Osteoblast (primary cell): Measurements from ENCODE around the gene ZBTB8OS. TPM values are rescaled to one million over a fixed set of nuclear protein-coding genes. Genes with fewer than 3 reads are reported as not detected.
"Not testable (repeated sequence)": the region's sequence is repeated elsewhere in the genome, so short reads cannot be mapped to it uniquely, and the experiment has no call there.

Experiments
- DNase-seq: peaks from one replicate; pipeline ENCODE4 v3.0.0; 2011; ENCODE audit warnings: low spot score, mixed read lengths; ENCODE audit not compliant: insufficient read length; ENCODE audit errors: missing footprints
- H2AFZ ChIP-seq: 2 replicates; pipeline ENCODE4 v1.6.0; 2011; ENCODE audit warnings: mild to moderate bottlenecking, low read length
- H3K27ac ChIP-seq: 2 replicates; pipeline ENCODE4 v1.5.1; 2011; ENCODE audit warnings: mild to moderate bottlenecking, low read depth, low read length, moderate library complexity
- H3K27me3 ChIP-seq: 2 replicates; pipeline ENCODE4 v1.6.0; 2012; ENCODE audit warnings: mild to moderate bottlenecking, control low read depth, inconsistent platforms, low read length, moderate library complexity; ENCODE audit not compliant: insufficient read depth
- H3K36me3 ChIP-seq: 2 replicates; pipeline ENCODE4 v1.5.1; 2011; ENCODE audit warnings: mild to moderate bottlenecking, low read length, control low read depth, moderate library complexity; ENCODE audit not compliant: insufficient read depth
- H3K4me1 ChIP-seq: 2 replicates; pipeline ENCODE4 v1.5.1; 2011; ENCODE audit warnings: mild to moderate bottlenecking, low read length, control low read depth, moderate library complexity; ENCODE audit not compliant: insufficient read depth
- H3K4me2 ChIP-seq: 2 replicates; pipeline ENCODE4 v1.6.0; 2011; ENCODE audit warnings: mild to moderate bottlenecking, low read length; ENCODE audit not compliant: insufficient read depth
- H3K4me3 ChIP-seq: fragments of 200-600 bp; sonication (generic); 3 replicates; pipeline ENCODE4 v1.5.1; 2012; ENCODE audit warnings: mild to moderate bottlenecking, low read length, inconsistent platforms; ENCODE audit not compliant: insufficient read depth
- H3K79me2 ChIP-seq: 2 replicates; pipeline ENCODE4 v1.6.0; 2012; ENCODE audit warnings: mild to moderate bottlenecking, low read length, control low read depth, inconsistent platforms; ENCODE audit not compliant: insufficient read depth
- H3K9me3 ChIP-seq: 2 replicates; pipeline ENCODE4 v1.5.1; 2011; ENCODE audit warnings: low read depth, low read length, control low read depth
- H4K20me1 ChIP-seq: 2 replicates; pipeline ENCODE4 v1.6.0; 2012; ENCODE audit warnings: mild to moderate bottlenecking, low read length, control low read depth; ENCODE audit not compliant: insufficient read depth
- total RNA-seq: library from RNA; depleted of rRNA; stranded (reverse); fragments of >200 nt; gene quantifications from 2 replicates; pipeline ENCODE4 v1.2.3, GENCODE V29; 2012
- TF ChIP-seq, protein P1 (sequence below): IDR thresholded peaks from 2 replicates; pipeline ENCODE4 v1.5.1; 2011; ENCODE audit warnings: mild to moderate bottlenecking, low read depth, low read length, moderate library complexity; ENCODE audit errors: extremely low read depth

ZBTB8OS gene
- total RNA-seq, result 27.1 and 37.3 TPM in 2 replicates

DNA sequence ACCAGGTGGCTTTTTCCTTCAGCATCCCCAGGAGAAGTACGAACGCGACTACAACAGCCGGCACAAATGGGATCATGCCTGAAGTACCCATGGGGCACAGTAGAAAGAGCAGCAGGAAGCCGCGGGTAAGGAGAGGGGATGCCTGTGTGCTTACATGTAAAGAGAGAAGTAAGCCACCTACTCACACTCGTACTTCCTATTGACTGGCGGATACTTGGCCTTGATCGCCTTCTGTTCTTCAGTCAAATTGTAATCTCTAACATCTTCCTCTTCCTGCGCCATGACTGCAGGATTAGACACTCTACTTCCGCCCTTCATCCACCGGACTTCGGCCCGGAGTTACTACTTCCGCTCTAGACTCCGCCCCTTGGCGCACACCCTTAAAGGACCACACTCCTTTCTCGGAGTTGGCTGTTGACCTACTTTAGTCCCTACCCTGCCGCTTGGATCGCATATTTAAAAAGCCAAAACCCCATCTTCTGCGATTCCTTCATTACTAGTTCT is at the start of gene ZBTB8OS:
TSS of gene ZBTB8OS (minus strand) at position 303 of the 504 bp plus-strand sequence. CDS start at position 282, 21 bp downstream.
- Histone ChIP-seq H3K4me3 (peak within 1 kb of the TSS; percentile 95), H3K27ac (peak within 1 kb of the TSS; percentile 100)
- peak; percentile 96 for DNase-seq

DNA sequence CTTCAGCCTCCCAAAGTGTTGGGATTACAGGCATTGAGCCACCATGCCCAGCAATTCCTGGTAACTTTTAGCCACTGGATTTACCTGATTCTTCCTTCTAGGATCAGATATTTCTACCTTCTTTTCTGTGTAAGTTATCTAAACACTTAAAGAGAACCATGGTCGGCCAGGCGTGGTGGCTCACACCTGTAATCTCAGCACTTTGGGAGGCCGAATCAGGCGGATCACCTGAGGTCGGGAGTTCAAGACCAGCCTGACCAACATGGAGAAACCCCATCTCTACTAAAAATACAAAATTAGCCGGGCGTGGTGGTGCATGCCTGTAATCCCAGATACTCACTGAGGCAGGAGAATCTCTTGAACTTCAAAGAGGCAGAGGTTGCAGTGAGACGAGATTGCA is 46.6 kb upstream of the ZBTB8OS start:
- not testable (repeated sequence) for H3K4me2 ChIP-seq, H3K27ac ChIP-seq, DNase-seq, H2AFZ ChIP-seq, H3K9me3 ChIP-seq, H3K27me3 ChIP-seq, H3K4me3 ChIP-seq
- H3K4me1 ChIP-seq, result peaks cover 44% of the 10 kb centered on the region
- H4K20me1 ChIP-seq, result peaks cover 43% of the 10 kb centered on the region
- peaks cover 52% of the 10 kb centered on the region for H3K36me3 ChIP-seq
- H3K79me2 ChIP-seq, result peaks cover 92% of the 10 kb centered on the region

More for the DNA sequence above, at the start of gene ZBTB8OS:
- H2AFZ ChIP-seq, result peak within 1 kb of the TSS; percentile 100
- H4K20me1 ChIP-seq, result peaks cover 6% of the 10 kb centered on the region
- peaks cover 78% of the 10 kb centered on the region for H3K79me2 ChIP-seq
- H3K4me2 ChIP-seq, result peak within 1 kb of the TSS; percentile 100
- H3K9me3 ChIP-seq, result no peaks in the 10 kb centered on the region
- H3K36me3 ChIP-seq, result peaks cover 22% of the 10 kb centered on the region
- H3K4me1 ChIP-seq, result peaks cover 14% of the 10 kb centered on the region
- H3K27me3 ChIP-seq, result no peaks in the 10 kb centered on the region
- TF ChIP-seq, protein P1, sequence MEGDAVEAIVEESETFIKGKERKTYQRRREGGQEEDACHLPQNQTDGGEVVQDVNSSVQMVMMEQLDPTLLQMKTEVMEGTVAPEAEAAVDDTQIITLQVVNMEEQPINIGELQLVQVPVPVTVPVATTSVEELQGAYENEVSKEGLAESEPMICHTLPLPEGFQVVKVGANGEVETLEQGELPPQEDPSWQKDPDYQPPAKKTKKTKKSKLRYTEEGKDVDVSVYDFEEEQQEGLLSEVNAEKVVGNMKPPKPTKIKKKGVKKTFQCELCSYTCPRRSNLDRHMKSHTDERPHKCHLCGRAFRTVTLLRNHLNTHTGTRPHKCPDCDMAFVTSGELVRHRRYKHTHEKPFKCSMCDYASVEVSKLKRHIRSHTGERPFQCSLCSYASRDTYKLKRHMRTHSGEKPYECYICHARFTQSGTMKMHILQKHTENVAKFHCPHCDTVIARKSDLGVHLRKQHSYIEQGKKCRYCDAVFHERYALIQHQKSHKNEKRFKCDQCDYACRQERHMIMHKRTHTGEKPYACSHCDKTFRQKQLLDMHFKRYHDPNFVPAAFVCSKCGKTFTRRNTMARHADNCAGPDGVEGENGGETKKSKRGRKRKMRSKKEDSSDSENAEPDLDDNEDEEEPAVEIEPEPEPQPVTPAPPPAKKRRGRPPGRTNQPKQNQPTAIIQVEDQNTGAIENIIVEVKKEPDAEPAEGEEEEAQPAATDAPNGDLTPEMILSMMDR, result no peak

DNA sequence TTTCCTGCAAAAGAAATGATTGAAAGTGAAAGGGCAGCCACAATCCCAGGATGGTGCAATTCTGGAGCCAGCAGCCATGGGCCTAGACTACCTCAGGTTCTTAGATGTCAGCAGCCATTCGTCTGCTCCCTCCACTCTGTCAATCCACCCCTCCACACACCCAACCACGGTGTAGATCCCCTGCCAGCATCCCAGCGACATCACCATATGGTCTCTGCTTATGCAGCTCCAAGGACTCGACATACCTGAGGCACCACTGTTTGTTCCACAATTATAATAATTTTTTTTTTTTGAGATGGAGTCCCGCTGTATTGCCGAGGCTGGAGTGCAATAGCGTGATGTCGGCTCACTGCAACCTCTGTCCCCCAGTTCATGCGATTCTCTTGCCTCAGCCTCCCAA is 45.7 kb upstream of the ZBTB8OS start:
- Histone ChIP-seq H3K9me3 (no peaks in the 10 kb centered on the region), H3K4me3 (no peak overlapping the region), H4K20me1 (peaks cover 44% of the 10 kb centered on the region), H3K27me3 (no peaks in the 10 kb centered on the region), H2AFZ (no peak overlapping the region), H3K27ac (peak overlapping the region; percentile 6), H3K4me1 (peaks cover 36% of the 10 kb centered on the region), H3K36me3 (peaks cover 50% of the 10 kb centered on the region), H3K4me2 (no peak overlapping the region), H3K79me2 (peaks cover 92% of the 10 kb centered on the region)
- peak; percentile 56 for DNase-seq
- TF ChIP-seq, protein P1, result no peak

DNA sequence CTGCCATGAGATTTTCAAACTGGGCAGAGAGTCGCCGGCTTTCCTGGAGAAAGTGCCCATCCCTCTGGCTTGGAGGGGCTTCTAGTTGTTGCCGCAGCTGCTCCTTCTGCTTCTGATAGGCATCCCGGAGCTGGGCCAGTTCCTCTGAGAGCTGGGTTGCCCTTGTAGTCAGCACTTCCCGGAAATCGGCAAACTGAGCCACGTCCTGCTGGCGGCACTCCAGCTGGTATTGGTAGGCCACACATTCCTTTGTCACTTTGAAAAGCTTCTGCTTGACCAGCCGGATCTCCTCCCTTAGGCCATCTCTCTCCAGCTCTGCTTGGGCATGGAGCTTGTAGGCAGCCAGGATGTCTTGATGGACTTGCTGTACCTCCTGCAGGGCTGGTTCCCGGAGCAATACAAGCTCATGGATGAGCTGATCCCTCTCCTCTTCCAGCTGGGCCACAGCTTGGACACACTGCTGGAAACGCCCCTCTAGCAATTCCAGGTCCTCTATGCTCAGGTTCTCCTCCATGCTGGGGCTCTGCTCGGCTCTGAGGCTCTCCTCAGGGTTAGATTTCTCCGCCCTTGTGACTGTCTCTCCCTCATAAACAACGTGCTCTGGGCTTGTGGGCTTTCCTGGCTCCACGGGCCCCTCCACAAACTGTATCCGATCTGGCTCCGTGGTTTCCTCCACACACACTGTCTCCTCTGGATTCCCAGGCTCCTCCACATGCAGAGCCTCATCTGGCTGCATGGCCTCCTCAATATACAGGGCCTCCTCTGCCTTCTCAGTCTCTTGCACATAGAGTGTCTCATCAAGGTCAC is 45.0 kb upstream of the ZBTB8OS start:
- peak overlapping the region; percentile 6 for H3K27ac ChIP-seq
- H3K4me2 ChIP-seq, result peak overlapping the region; percentile 28
- H2AFZ ChIP-seq, result no peak overlapping the region
- peaks cover 50% of the 10 kb centered on the region for H3K36me3 ChIP-seq
- H3K79me2 ChIP-seq, result peaks cover 92% of the 10 kb centered on the region
- H3K4me3 ChIP-seq, result no peak overlapping the region
- no peaks in the 10 kb centered on the region for H3K9me3 ChIP-seq
- TF ChIP-seq, protein P1, result no peak
- no peaks in the 10 kb centered on the region for H3K27me3 ChIP-seq
- H3K4me1 ChIP-seq, result peaks cover 30% of the 10 kb centered on the region
- DNase-seq, result peak; percentile 84
- H4K20me1 ChIP-seq, result peaks cover 41% of the 10 kb centered on the region
